IPS-18c (cell line): ENCODE results near the gene CCSAP.
"Not testable (repeated sequence)": the region's sequence is repeated elsewhere in the genome, so short reads cannot be mapped to it uniquely, and the experiment has no call there.

Experiments used
- H3K4me3 ChIP-seq: 2 replicates; pipeline ENCODE4 v1.7.0; 2013; ENCODE audit warnings: low read depth, mild to moderate bottlenecking, low read length, moderate library complexity; ENCODE audit not compliant: insufficient read depth
- H3K9me3 ChIP-seq: one replicate; pipeline ENCODE4 v1.6.1; 2013; ENCODE audit warnings: mild to moderate bottlenecking, low read length, moderate library complexity; ENCODE audit not compliant: control insufficient read depth, insufficient read depth

The CCSAP gene

DNA sequence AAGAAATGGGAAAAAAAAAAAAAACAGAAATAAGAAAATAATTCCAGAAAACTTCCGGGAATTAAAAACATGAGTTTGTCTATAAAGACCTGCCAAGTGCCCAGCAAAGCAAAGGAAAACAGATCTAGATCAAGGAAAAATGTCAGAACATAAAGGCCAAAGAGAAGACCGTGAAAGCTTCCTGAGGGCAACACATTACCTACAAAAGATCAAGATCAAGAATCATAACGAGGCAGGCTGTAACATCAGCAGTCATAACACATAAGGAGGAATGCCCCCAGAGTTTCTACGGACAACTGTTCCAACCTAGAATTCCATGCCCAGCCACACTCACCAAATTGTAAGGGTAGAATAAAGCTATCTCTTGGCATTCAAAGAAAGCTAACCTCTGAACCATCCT is 3.8 kb downstream of the CCSAP start:
- Histone ChIP-seq H3K4me3 (no peak overlapping the region), H3K9me3 (no peaks in the 10 kb centered on the region)

DNA sequence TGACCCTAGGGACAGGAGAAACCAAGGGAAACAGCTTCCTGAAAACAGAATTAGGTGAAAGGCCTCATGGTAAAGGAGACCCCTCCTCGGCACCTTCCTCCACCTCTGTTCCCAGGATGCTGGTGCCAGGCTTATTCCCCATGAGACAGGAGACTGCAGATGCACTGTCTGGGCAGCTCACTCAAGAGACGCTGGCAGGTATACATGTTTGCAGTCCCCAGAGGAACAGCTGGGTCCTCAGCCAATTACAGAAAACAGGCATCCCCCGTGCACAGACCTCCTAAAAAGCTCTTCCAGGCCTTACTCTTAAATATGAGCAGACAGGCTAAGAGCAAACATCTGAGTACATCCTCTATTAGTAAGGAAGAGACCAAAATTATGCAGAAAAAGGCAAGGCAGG is 6.5 kb downstream of the CCSAP start:
- Histone ChIP-seq H3K9me3 (no peaks in the 10 kb centered on the region), H3K4me3 (no peak overlapping the region)

DNA sequence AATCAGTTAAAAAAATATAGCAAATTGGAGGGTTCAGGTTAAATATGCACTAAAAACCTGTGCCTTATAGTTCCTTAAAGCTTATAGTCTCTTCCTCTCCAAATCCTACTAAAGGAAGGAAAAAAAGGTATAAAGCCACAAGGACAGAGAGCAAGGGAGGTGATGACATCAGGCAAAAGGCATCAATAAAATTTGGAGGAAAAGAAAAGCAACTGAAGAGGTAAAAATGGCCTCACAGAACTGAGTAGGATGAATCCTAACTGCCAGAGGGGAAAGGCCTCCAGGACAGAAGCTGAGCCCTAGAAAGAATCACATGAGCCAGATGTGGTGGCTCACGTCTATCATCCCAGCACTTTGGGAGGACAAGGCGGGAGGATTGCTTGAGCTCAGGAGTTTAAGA is 8.1 kb downstream of the CCSAP start:
- H3K9me3 ChIP-seq, result no peaks in the 10 kb centered on the region
- H3K4me3 ChIP-seq, result no peak overlapping the region

DNA sequence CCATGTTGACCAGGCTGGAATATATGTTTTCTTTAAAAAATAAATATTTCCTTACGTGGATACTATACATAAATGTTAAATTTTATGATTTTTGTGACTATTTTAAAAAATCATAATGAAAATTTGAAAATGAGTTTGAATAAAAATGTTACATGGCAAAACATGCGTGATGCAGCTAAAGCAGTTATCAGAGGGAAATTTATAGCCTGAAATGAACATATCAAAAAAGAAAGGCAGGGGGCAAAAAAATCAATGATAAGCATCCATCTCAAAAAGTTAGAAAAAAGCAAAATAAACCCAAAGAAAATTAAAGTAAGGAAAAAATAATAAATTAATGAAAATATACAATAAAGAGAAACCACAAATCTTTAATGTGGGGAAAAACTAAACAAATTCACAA is 8.6 kb downstream of the CCSAP start:
- Histone ChIP-seq H3K4me3 (no peak overlapping the region), H3K9me3 (no peaks in the 10 kb centered on the region)

DNA sequence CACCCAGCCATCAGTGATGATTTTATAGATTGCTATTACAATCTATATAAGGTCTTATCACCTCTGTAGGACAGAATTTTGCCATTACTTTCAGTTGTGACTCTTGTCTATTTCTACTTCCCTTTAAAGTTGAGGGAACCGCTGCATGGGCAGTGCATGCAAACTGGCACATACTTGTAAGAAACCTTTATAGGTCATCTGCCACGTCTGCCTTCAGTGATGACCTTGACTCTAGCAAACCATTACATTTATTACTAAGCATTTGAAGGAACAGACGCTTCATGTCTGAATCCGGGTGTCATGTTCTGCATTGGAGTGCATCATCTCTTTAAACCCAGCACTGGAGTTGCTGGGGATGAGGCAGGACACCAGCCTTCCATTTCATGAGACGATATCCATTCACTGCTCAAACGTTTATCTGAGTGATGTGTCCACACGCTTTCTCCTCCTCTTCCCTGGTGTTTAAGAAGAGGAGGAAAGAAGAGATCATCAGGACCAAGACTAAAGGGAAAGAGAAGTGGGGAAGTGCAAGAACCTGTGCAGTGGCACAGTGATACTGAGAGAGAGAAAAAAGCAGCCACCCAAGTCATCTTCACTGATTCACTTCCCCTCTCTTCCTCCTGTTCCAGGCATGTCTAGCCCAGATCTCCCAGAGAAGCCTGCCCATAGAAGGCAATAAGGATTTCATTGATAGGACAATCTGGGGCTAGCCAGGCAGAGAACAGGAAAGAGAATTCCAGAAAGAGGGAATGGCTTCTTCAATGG is 14.1 kb downstream of the CCSAP start:
- Histone ChIP-seq H3K4me3 (no peak overlapping the region), H3K9me3 (no peaks in the 10 kb centered on the region)

DNA sequence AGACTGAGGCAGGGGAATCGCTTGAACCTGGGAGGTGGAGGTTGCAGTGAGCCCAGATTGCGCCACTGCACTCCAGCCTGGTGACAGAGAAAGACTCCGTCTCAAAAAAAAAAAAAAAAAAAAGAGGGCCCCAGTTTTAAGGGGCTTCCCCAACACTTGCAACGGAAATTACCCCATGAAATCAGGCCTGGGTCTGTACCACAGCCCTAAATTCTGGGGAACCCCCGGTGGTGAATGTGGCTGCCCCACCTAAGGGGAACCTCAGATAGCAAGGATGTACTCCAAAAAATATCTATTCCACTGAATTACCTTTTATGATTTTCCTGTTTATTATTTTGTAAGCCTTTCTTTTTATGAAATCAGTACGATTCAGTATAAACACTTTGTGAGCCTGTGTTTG is 15.1 kb downstream of the CCSAP start:
- not testable (repeated sequence) for H3K4me3 ChIP-seq, H3K9me3 ChIP-seq

DNA sequence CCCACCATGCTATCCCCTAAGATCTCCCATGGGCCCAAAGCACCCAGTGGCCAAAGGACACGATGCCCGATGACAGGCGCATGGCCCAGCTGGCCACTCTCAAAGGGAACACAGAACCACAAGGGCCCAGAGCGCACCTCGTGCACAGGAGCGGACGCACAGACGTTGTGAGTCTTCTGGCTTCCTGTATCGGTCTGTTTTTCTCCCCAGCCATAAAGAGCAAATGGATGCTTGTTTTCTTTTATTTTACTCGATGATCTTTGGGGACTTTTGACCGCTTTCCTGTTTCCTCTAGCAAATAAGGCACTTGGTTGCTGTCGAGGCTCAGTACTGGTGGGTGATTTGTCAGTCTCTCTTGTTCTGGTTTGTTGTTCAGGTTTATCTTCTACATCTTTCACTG is 16.2 kb downstream of the CCSAP start:
- Histone ChIP-seq H3K9me3 (no peaks in the 10 kb centered on the region), H3K4me3 (no peak overlapping the region)

DNA sequence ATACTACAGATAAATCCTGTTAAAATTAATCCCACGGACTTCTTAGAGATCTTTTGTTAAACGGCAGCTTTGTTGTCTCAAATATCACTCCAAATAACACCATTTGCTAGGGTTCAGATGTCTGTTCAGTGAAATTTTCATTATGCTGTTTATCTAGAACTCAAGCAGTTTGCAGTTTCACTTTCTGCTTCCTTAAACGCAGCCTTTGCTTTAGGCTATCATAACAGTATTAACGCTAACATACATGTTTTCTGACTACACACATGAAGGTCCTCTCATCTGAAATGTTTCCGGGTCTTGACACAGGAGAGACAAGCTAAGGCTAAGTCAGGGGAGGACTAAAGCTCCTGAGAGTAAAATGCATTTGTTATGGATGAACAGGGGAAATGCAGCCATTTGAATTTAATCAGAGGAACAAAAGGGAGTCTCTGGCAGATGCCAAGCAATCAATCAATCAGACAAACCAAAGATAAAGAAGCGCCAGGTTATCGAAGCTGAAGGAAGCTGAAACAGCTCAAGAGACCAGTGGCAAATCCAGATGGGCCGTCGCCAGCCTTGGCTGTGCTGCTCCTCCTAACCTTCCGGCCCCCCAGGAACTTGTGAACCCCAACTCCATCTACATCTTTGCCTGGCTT is 16.9 kb downstream of the CCSAP start:
- Histone ChIP-seq H3K4me3 (no peak overlapping the region), H3K9me3 (no peaks in the 10 kb centered on the region)

DNA sequence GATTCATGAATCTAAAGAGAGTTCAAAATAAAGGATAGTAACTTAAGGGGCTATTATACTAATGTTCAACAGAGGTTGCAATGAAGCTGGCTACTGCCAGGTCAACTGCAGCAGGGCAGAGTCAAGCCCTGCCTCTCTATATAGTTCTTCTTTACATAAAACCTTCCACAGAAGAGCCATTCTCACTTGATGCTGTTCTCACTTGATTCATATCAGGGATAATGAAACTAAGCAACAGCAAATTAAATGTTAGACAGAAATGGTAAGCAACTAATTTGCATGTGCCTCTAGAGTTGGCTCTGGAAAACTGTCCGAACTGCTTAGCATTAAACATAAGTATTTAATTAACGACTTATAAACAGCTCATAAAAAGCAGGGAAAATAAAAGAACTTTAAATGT is 17.4 kb downstream of the CCSAP start:
- no peaks in the 10 kb centered on the region for H3K9me3 ChIP-seq
- H3K4me3 ChIP-seq, result no peak overlapping the region

DNA sequence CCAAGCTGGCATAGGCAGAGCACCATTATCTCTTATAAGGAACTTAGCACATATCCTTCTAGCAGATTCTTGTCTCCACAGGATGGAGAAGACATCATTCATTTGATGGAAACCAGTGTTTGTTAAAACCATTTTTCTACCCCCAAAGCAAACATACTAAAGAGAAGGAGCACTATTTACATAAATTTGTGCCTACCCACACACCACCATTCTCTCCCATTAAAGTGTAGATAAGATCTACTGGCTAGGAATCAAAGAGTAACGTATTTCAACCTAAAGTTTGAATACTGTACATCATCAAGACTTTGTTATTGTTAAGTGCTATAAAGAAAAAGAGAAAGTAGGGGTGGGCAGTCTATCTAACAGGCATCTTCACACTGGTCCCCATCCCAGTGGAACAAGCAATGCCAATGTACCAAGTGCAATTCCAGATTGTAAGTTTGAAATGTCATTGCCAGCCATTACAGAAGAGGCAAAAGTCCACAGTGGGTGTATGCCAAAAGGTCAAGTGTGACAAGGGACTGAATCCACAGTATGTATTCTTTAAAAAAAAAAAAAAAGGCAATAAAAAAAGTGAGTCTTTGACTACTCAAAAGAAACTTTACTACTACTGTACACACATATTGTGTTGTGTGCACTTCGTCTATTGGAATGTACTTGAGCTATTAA is 18.8 kb downstream of the CCSAP start:
- Histone ChIP-seq H3K4me3 (no peak overlapping the region), H3K9me3 (no peaks in the 10 kb centered on the region)

DNA sequence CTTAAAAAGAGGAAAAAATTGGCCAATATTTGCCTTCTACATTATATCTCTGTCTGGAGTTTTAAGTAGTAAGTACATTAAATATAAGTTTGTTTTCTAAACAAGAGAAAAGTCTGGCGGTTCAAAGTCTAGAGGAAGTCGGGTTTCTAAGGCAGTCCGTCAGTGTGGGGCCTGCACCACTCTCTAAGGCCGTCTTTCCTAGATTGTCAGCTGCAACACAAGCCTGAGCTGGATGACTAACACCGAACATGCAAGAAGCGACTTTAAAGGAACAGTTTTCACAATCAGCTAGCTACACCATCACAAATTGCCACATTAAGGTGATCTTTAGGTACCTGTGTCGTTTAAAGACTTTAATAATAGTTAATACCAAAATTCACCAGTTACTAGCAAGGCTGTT is 19.6 kb downstream of the CCSAP start:
- Histone ChIP-seq H3K9me3 (no peaks in the 10 kb centered on the region), H3K4me3 (no peak overlapping the region)

DNA sequence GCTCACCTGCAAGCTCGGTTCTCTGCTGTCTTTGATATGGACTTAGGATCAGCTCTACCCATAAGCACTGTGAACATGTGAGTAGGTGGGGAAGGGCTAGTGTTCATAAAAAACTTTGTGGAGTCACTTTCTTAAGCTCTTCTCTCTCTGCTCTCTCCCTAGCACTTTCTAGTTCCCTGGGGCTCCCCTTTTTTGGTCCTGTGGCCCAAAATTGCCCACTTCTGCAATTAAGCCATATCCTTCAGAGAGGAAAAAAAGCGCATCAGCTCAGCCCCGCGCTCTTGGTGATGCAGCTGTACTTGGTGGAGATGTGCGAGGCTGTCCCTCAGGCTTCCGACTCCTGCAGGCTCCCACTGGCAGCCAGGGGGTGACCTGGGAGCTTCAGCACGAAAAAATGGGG is 23.4 kb downstream of the CCSAP start:
- H3K4me3 ChIP-seq, result no peak overlapping the region
- H3K9me3 ChIP-seq, result no peaks in the 10 kb centered on the region

DNA sequence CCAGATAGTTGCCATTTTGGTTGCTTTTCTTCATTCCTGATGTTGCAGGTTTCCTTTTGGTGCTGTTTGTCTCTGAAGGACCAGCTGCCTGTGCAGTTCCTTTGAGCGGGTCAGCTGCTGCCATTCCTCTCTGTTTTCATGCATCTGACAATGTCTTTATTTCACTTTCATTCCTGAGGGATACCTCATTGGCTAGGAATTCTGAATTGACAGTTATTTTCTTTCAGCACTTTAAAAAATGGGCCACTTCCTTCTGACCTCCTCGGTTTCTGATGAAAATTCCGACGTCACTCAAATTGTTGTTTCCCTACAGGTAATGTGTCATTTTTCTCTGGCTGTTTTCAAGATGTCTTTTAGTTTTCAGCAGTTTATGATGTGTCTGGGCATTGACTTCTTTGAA is 24.8 kb downstream of the CCSAP start:
- Histone ChIP-seq H3K4me3 (no peak overlapping the region), H3K9me3 (no peaks in the 10 kb centered on the region)

DNA sequence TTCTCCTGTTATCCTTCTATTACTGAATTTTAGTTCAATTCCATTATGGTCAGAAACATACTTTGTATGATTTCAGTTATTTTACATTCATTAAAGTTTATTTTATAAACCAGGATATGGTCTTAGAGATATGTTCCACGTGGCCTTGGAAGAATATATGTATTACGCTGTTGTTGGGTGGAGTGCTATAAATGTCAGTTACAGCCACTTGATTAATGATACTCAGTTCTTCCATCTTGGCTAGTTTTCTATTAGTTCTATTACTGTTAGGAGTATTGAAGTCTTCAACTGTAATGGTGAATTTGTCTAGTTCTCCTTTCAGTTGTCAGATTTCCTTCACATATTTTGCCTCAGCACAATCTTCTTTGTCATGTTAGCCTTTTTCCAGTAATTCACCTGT is 26.7 kb downstream of the CCSAP start:
- Histone ChIP-seq H3K4me3 (no peak overlapping the region), H3K9me3 (no peaks in the 10 kb centered on the region)

DNA sequence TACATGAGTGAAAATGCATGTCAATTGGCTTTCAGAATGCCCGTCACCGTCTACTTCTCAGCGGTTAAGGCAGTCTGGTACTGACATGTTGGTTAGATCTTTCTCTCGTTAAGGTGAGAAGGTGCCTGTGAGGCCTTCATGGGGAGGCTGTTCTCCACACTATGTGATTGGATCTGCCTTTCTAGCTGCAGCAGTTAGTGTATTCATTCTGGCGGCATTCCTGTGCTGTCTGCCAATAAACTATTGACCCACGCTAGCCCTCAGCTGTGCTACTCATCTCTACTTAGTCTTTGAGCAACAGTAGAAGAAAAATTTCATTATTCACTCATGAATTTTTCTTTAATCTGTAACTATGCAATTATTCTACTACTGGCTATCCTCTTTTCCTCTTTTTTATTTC is 32.0 kb downstream of the CCSAP start:
- no peak overlapping the region for H3K4me3 ChIP-seq

DNA sequence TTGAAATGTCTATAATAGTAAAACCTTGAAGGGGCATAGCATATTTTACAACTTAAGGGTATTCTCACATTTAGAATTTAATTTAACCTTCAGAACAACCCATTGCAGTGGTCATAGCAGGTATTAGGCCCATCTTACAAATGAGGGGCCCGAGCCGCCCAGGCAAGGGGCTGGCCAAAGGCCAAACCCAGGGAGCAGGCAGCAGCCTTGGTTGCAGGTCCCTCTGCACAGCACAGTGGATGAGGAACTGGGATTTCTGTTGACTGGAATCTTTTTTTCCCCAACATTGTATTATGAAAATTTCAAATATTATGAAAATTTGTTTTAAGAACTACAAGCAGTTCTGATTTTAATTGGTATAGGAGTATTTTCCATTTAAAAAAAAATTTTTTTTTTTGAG is 33.2 kb downstream of the CCSAP start:
- no peak overlapping the region for H3K4me3 ChIP-seq
- H3K9me3 ChIP-seq, result no peaks in the 10 kb centered on the region

More for the DNA sequence above, 32.0 kb downstream of the CCSAP start:
- no peaks in the 10 kb centered on the region for H3K9me3 ChIP-seq

DNA sequence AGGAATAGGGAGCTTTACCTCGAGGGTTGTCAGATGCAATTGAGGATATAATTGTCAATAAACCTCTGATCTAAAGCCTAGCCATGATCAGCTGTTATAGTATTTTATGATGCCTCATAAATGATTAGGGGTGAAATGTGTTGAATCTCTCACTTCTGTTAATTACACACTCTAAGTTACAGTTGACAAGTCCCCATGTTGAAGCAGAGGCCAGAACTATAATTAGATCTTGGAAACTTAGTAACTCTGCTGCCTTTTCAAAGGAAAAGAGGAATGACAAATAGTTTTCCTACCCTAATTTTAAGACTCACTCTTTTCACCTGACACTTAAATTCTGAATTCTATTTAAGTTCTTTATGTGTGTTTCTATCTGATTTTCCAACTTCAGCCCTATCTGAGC is 33.8 kb downstream of the CCSAP start:
- H3K9me3 ChIP-seq, result no peaks in the 10 kb centered on the region
- no peak overlapping the region for H3K4me3 ChIP-seq

DNA sequence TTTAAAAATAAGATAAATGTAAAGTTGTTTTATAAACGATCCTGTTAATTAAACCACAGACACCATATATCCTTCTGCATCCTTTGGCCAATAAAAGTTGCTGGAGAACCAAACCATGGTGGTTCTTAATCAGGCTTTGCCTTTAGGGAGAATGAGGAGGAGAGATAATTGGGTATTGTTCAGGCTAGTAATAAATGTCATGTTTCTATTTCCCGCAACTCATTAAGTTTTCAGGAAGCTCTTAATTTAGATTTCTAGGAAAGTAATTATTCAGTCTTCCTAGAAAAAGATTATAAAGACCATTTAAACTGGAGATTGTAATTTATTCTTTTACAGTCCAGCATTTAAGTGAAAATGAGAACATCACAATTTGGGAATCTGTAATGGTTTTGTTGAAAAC is 37.5 kb downstream of the CCSAP start:
- no peak overlapping the region for H3K4me3 ChIP-seq
- no peaks in the 10 kb centered on the region for H3K9me3 ChIP-seq
